GM23338 (cell line): Measurements from ENCODE around the gene SMYD3. TPM values are rescaled to one million over a fixed set of nuclear protein-coding genes. Genes with fewer than 3 reads are reported as not detected.

ENCODE experiments used
- ATAC-seq: fragments of 200-7000 bp; cut with Tn5 transposase; 3 replicates; pipeline ENCODE4 v1.9.1; 2020
- DNase-seq: peaks from one replicate; pipeline ENCODE4 v3.0.0-alpha.2; 2015; ENCODE audit warnings: low spot score
- H2AFZ ChIP-seq: fragments of 200-600 bp; sonication (generic); 2 replicates; pipeline ENCODE4 v1.8.0; 2016; ENCODE audit warnings: antibody characterized with exemption, mild to moderate bottlenecking, moderate library complexity
- H3F3A ChIP-seq: fragments of 200-600 bp; sonication (generic); replicated peaks from 2 replicates; pipeline ENCODE4 v1.8.0; 2017; ENCODE audit warnings: antibody characterized with exemption, mixed run types, low read depth
- H3K27ac ChIP-seq: fragments of 200-600 bp; sonication (generic); 2 replicates; pipeline ENCODE4 v1.6.1; 2016; ENCODE audit warnings: low read depth
- H3K27me3 ChIP-seq: fragments of 200-600 bp; sonication (generic); 2 replicates; pipeline ENCODE4 v1.8.0; 2016; ENCODE audit warnings: mild to moderate bottlenecking, mixed run types, moderate library complexity; ENCODE audit not compliant: insufficient read depth
- H3K36me3 ChIP-seq: fragments of 200-600 bp; sonication (generic); 2 replicates; pipeline ENCODE4 v1.8.0; 2016; ENCODE audit warnings: mild to moderate bottlenecking; ENCODE audit not compliant: insufficient read depth
- H3K4me1 ChIP-seq: fragments of 200-600 bp; sonication (generic); 2 replicates; pipeline ENCODE4 v1.8.0; 2016; ENCODE audit warnings: mild to moderate bottlenecking, moderate library complexity; ENCODE audit not compliant: insufficient read depth
- H3K4me2 ChIP-seq: fragments of 200-600 bp; sonication (generic); 2 replicates; pipeline ENCODE4 v1.7.1; 2017; ENCODE audit warnings: mixed run types
- H3K4me3 ChIP-seq: fragments of 200-600 bp; sonication (generic); 2 replicates; pipeline ENCODE4 v1.6.1; 2016; ENCODE audit warnings: mixed run types
- H3K79me2 ChIP-seq: fragments of 200-600 bp; sonication (generic); replicated peaks from 2 replicates; pipeline ENCODE4 v1.8.0; 2017; ENCODE audit warnings: mild to moderate bottlenecking; ENCODE audit not compliant: insufficient read depth
- H3K9me2 ChIP-seq: fragments of 200-600 bp; sonication (generic); 2 replicates; pipeline ENCODE4 v1.8.0; 2017; ENCODE audit not compliant: insufficient read depth
- H4K20me1 ChIP-seq: fragments of 200-600 bp; sonication (generic); replicated peaks from 2 replicates; pipeline ENCODE4 v1.8.0; 2017; ENCODE audit warnings: mild to moderate bottlenecking; ENCODE audit not compliant: insufficient read depth
- H3K27ac Mint-ChIP-seq: 2 replicates; pipeline ENCODE4 v1.8.0; 2020; ENCODE audit warnings: inconsistent platforms, mild to moderate bottlenecking, moderate library complexity, mixed read lengths
- H3K27me3 Mint-ChIP-seq: 3 replicates; pipeline ENCODE4 v1.8.0; 2022; ENCODE audit warnings: low read depth, mild to moderate bottlenecking, moderate library complexity, mixed read lengths, inconsistent platforms; ENCODE audit not compliant: insufficient read depth, poor library complexity
- H3K36me3 Mint-ChIP-seq: 3 replicates; pipeline ENCODE4 v1.8.0; 2021; ENCODE audit warnings: low read depth, mild to moderate bottlenecking, inconsistent platforms, moderate library complexity, mixed read lengths
- H3K4me1 Mint-ChIP-seq: 3 replicates; pipeline ENCODE4 v1.8.0; 2020; ENCODE audit warnings: mild to moderate bottlenecking, inconsistent platforms, mixed read lengths
- H3K4me3 Mint-ChIP-seq: 3 replicates; pipeline ENCODE4 v1.8.0; 2021; ENCODE audit warnings: moderate library complexity, mild to moderate bottlenecking, inconsistent platforms, mixed read lengths
- H3K9me3 Mint-ChIP-seq: 3 replicates; pipeline ENCODE4 v1.8.0; 2020; ENCODE audit warnings: moderate library complexity, mild to moderate bottlenecking, inconsistent platforms, mixed read lengths
- ETS1 ChIP-seq: IDR thresholded peaks from 2 replicates; pipeline ENCODE4 v1.6.1; 2016; ENCODE audit warnings: antibody characterized with exemption
- EZH2 ChIP-seq: fragments of 200-600 bp; sonication (generic); IDR thresholded peaks from one replicate; pipeline ENCODE4 v1.8.0; 2017; ENCODE audit warnings: antibody characterized with exemption, mild to moderate bottlenecking, low read depth; ENCODE audit not compliant: unreplicated experiment
- EZH2phosphoT487 ChIP-seq: fragments of 200-600 bp; sonication (generic); IDR thresholded peaks from one replicate; pipeline ENCODE4 v1.8.1; 2018; ENCODE audit warnings: antibody characterized with exemption; ENCODE audit not compliant: unreplicated experiment
- JUNB ChIP-seq: IDR thresholded peaks from one replicate; pipeline ENCODE4 v1.6.1; 2016; ENCODE audit warnings: antibody characterized with exemption; ENCODE audit not compliant: unreplicated experiment
- POLR2AphosphoS5 ChIP-seq: IDR thresholded peaks from 2 replicates; pipeline ENCODE4 v1.6.1; 2016; ENCODE audit warnings: antibody characterized with exemption, low read depth
- ZNF114 ChIP-seq: fragments of 250-450 bp; sonication (Bioruptor Pico); IDR thresholded peaks from 2 replicates; pipeline ENCODE4 v1.5.0; 2020; ENCODE audit warnings: mild to moderate bottlenecking, moderate library complexity
- ZNF462 ChIP-seq: fragments of 250-450 bp; sonication (Bioruptor Pico); IDR thresholded peaks from 2 replicates; pipeline ENCODE4 v1.5.0; 2020; ENCODE audit warnings: mild to moderate bottlenecking, moderate library complexity
- polyA plus RNA-seq: library from polyadenylated mRNA; unstranded; fragments of >200 nt; fragmentation: Nextera tagmentation; extraction: Ambion mirVana; gene quantifications from 2 replicates; pipeline ENCODE4 v1.2.1, GENCODE V29; 2016
- total RNA-seq: library from RNA; depleted of rRNA; stranded (reverse); fragments of >200 nt; shearing (Covaris generic); gene quantifications from 2 replicates; pipeline ENCODE4 v1.2.3, GENCODE V29; 2014

SMYD3 gene
- total and polyA plus RNA-seq, 2 experiments from 2014 or later = 31.8 to 34.4 TPM

- H3F3A ChIP-seq = no peaks in the 10 kb centered on the region
- no peak overlapping the region for H3K27ac Mint-ChIP-seq
These were observed 651.0 kb downstream of the SMYD3 start for GRCh38 chr1:245855846-245856730.

More at GRCh38 chr1:245855846-245856730, 651.0 kb downstream of the SMYD3 start:
- Mint-ChIP-seq H3K4me3 (no peak overlapping the region), H3K9me3 (peaks cover 3% of the 10 kb centered on the region; the same call in 1 of the 3 replicates), H3K4me1 (peaks cover 21% of the 10 kb centered on the region), H3K27me3 (peaks cover 4% of the 10 kb centered on the region), H3K36me3 (peaks cover 7% of the 10 kb centered on the region; the same call in 2 of the 3 replicates)
- DNase-seq (peak; percentile 31), ATAC-seq (peak; percentile 75)
- TF ChIP-seq EZH2 (no peak), POLR2AphosphoS5 (no peak), ETS1 (no peak), ZNF114 (CRISPR knock-in tag) (no peak), ZNF462 (CRISPR knock-in tag) (no peak), EZH2phosphoT487 (no peak), JUNB (no peak)
- H3K4me2 ChIP-seq = no peak overlapping the region
- no peaks in the 10 kb centered on the region for H3K9me2 ChIP-seq
- H3K4me1 ChIP-seq = no peaks in the 10 kb centered on the region
- no peaks in the 10 kb centered on the region for H3K27me3 ChIP-seq
- H3K27ac ChIP-seq = peak overlapping the region; percentile 55; the same call in 1 of the 2 replicates
- no peak overlapping the region for H2AFZ ChIP-seq
- H3K79me2 ChIP-seq = no peaks in the 10 kb centered on the region
- no peaks in the 10 kb centered on the region for H3K36me3 ChIP-seq
- H3K4me3 ChIP-seq = no peak overlapping the region
- H4K20me1 ChIP-seq = no peaks in the 10 kb centered on the region
